GM12874 (cell line): ENCODE measurements around the gene PDZD7.

Experiments
- CTCF ChIP-seq: IDR thresholded peaks from 2 replicates; pipeline ENCODE4 v1.5.1; 2011; ENCODE audit warnings: low read depth, mild to moderate bottlenecking, control low read depth, low read length, moderate library complexity; ENCODE audit not compliant: insufficient read depth

The PDZD7 gene

GRCh38 chr10:101060036-101060950 lies 29.4 kb upstream of the PDZD7 start:
- peak; percentile 78 for TF ChIP-seq CTCF

- TF ChIP-seq CTCF: no peak
Observed at GRCh38 chr10:101056365-101057151, 25.6 kb upstream of the PDZD7 start.

DNA sequence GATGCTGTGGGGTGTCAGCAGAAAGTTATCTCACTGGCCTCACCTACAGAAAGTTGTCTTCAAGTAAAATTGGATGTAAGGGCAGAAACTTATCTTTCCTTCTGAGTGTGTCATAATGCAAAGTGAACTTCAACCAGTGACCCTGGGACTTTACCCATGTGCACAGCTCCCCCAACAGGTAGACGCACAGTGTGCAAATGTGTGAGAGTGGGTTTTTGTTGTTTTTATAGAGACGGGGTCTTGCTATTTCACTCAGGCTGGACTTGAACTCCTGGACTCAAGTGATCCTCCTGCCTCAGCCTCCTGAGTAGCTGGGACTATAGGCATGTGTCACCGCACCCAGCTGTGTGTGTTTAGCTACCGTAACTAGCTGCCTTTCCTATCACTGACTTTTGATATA lies 24.5 kb upstream of the PDZD7 start:
- peak; percentile 17; the same call in 1 of the 2 replicates for TF ChIP-seq CTCF

DNA sequence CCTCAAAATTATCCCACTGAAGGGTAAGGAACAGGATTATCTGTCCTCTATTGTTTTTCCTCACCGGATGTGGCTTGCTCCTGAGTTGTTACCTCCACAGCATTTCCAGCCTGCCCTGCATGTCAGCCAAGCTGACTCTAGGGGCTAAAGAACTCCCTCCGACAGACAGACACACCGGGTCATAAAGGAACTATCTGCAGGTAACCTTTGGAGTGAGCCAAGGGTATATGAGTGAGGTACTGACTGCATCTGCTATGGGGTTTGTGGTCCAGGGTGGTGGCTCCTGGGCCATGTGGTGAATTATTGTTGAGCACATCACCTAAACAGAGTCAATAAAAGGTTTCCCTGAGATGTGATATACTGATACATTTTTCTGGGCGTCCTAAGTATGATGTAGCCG lies 23.9 kb upstream of the PDZD7 start:
- TF ChIP-seq CTCF: no peak

DNA sequence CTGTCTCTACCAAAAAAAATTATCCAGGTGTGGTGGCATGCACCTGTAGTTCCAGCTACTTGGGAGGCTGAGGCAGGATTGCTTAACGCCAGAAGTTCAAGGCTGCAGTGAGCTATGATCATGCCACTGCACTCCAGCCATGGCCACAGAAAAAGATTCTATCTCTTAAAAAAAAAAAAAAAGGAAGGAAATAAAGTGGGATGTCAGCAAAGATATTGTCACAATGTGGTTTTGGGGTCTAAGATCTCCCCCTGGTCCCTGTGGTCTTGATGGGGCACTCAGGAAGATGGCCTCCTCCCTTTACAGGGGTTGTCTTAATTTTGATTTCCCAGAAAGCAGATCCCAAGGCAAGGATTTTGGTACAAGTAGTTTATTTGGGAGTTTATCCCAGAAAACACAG lies 23.4 kb upstream of the PDZD7 start:
- TF ChIP-seq CTCF: no peak

GRCh38 chr10:101053516-101053915 lies 22.6 kb upstream of the PDZD7 start:
- TF ChIP-seq CTCF: no peak

GRCh38 chr10:101052285-101052684 lies 21.4 kb upstream of the PDZD7 start:
- no peak for TF ChIP-seq CTCF
